Frontal cortex (tissue), 4 donors: Measurements from ENCODE around the gene IDH3A. TPM values are rescaled to one million over a fixed set of nuclear protein-coding genes. Genes with fewer than 3 reads are reported as not detected.

Experiments
- DNase-seq, 2 donors: peaks; one replicate each; pipeline ENCODE4 v3.0.0; 2012; ENCODE audit warnings: low spot score in 2 of 2
- FAIRE-seq: peaks from 2 replicates; lab custom pipeline; 2012; peaks lifted over from hg19 to GRCh38; lab: Jason Lieb, UNC
- total RNA-seq: library from RNA; depleted of rRNA; stranded (reverse); fragments of >200 nt; gene quantifications from one replicate; pipeline ENCODE4 v1.2.3, GENCODE V29; 2014
- donor health status: control.
- donor health status: control.
- donor health status: control.

Gene IDH3A
- total RNA-seq, 1 donor from 2014 or later, result 46.1 TPM

DNA sequence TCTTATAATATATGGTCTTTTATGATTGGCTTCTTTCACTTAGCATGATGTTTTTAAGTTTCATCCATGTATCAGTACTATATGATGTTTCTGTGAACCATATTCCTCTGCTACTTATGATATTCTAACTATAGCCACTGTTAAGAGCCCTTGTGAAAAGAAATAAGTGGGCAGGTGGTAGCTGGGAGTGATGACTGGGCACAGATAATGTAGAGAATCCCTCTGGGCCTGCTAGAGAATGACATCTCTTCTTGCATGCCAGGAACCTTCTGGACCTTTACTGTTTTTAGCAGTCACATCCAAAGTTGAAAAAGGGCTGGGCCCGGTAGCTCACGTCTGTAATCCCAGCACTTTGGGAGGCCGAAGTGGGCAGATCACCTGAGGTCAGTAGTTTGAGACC lies 10.2 kb downstream of the IDH3A start:
- DNase-seq (no peak), FAIRE-seq (no peak)

DNA sequence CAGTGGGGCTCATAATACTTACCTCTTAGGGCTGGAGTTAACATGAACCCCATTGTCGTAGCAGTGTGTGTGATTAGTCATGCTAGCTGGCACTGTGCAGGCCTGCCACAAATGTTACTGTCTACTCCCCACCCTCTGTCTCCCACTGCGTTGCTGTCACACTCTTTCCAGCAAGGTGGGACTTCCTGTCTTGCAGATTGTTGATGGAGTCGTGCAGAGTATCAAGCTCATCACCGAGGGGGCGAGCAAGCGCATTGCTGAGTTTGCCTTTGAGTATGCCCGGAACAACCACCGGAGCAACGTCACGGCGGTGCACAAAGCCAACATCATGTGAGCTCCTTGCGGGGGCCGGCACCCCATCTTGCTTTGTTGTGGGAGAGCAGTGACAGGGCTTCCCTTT lies 12.9 kb downstream of the IDH3A start:
- FAIRE-seq, result no peak
- no peak for DNase-seq

DNA sequence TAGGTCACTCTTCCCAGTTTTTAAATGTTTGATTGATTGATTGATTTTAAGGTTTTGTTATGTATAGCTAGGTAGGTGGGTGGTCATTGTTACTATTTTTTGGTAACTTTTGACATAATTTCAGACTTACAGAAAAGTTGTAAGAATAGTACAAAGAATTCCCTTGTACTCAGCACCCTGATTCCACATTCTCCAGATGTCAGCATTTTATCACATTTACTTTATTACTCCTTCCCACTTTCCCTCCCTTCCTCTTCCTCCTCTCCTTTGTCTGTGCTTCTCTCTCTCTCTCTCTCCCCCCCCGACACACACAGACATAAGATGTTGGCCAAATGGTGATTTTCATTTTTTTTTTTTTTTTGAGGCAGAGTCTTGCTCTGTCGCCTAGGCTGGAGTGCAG lies 14.8 kb downstream of the IDH3A start:
- DNase-seq, result no peak
- no peak for FAIRE-seq

DNA sequence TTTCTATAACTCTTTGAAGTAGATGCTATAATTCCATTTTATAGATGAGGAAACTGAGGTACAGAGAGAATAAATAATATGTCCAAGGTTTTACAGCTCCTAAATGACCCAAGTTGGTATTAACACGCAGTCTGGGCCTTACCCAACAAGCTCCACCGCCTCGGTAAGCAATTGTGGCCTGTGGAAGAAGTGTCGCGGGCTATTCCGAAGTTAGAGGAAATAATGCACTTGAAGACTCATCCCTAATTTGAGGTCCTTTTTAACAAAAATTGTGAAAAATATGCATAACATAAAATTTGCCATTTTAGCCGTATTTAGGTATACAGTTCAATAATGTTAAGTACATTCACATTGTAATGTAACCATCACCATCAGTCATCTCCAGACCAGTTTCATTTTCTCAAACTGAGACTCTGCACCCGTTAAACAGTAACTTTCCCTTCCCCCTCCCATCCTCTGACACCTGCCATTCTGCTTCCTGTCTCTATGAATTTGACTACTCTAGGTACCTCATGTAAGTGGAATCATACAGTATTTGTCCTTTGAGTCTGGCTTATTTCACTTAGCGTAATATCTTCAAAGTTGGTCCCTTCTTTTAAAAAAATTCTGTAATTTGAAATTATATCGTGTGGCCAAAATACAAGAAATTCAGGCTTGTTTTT lies 18.2 kb downstream of the IDH3A start:
- DNase-seq (no peak), FAIRE-seq (no peak)

DNA sequence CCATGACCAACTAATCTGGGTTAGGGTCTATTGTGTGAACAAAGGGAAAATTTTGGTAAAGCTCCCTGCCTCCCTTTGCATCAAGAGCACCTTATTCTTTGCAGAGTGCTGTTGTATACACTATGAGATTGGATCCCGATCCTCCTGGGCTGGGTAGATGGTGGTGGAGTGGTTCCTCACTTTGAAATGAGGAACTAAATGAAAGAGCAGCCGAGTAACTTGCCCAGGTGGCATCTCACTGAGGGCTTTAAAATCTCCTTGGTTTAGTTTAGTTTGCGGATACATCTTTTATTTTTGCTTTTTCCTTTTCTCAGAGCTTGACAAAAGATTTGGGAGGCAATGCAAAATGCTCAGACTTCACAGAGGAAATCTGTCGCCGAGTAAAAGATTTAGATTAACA lies 19.4 kb downstream of the IDH3A start:
- FAIRE-seq (no peak), DNase-seq (no peak)

DNA sequence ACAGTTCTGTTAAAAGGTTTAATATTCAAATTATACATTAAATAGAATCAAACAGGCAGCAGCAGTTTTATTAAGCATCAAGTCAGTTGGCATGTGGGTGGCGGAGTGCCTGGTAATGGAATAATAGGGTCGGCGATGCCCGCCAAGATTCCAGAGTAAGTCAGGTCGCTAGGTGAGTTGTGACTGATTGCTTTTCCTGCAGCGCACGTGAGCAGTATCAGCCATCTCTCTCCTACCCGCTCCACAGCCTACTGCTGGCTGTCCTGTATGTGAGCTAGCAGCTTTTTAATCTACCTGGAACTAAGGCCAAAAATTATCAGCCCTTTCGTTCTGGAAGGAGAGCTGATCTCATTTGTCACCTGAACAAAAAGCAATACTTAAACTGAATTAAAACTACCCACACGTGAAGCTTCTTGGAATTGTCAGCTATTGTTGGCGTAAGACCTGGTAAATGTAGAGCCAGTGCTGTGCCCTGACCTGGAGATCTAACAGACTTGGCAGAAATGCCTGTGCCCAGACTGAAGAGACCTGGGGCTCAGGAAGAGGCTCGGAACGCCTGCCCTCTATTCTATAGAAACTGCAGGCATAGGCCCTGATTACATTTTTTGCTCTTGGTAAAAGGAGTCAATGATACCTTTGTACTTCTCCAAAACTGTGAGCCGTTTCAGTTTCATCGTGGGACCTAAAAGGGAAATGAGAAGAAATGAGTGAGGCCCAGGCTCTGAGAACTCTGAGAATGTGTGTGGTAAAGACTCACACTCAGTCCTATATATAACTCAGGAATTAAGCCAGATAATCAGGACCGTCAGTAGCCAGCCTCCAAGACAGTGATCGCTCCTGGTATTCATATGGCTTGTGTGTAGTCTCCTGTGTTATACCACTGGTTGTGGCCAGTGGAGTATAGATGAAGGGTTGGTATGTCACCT lies 21.9 kb downstream of the IDH3A start:
- DNase-seq (no peak), FAIRE-seq (no peak)

DNA sequence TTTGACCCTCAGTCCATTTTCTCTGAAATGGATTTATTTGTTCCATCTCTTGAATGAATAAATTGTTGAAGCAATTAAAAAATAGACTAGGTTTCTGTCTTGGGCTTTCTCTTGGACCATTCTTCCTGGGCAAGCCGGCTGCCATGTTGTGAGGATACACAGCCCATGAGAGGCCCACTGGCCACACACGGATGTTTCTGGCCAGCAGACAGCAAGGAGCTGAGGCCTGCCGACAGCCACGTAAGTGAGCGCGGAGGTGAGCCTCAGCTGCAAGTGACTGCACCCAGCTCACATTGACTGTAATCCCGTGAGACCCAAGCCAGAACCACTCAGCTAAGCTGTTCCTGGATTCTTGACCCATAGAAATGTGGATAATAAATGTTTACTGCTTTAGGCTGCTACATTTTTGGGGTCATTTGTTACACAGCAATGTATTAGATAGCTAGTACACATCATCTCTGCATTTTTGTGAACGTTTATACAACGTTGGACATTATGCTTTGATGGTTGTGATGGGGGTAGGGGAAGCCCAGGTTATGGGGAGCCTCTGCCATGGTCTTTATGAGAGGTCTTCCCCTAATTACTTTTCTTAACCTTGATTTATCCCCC lies 22.8 kb downstream of the IDH3A start:
- FAIRE-seq, result no peak
- DNase-seq, result no peak

DNA sequence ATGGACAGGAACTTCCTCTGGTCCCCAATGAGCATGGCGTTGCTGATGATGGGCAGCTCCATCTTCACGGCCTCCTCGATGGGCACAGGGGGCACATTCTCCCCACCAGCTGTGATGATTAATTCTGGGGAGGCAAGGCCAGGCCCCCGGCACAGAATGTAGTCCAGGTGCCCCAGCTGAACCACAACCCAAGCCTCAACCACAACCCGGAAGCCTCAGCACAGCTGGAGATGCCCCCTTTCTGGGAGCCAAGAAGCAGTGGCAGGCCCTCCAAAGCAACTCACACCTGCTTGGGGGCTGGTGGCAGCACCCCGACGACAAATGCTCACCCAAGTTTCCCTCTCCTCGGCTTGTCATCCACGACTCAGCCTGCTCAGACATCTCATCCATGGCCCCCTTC lies 25.2 kb downstream of the IDH3A start:
- no peak for DNase-seq
- no peak for FAIRE-seq

DNA sequence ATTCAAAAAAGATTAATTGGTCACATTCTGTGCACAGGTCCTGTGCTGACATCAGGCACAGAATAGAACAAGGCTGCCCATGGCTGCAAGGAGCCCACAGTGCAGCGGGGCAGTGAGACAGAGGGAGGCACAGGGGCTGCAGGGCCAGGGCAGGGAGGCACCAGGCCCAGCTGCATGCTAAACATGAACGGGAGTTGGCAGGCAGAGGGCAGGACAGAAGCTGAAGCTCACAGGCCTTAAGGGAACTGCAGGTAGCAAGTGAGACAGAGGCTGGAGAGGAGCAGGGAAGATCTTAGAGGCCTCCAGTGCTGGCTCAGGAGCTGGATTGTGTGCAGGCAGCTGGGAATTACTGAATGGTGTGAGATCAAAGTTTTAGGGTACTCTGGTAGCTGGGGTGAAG lies 26.2 kb downstream of the IDH3A start:
- DNase-seq, result no peak
- no peak for FAIRE-seq

DNA sequence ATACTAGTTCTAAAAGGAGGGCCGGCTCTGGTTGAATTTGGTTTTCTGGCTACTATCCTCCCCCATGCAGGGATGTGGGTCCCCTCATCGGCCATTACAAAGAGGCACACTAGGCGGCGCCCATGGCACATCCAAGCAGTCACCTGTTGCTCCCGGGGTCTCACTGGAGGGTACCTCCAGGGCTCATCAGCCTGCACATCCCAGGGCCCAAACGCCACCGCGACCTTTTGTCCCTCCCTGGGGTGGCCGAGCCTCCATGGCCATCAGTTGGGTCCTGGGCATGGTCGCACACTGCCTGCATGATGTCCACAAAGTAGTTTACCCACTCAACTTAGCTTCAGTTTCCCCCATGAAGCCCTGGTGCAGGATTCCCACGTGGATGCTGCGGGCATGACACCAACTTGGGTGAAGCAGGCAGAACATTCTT lies 28.3 kb downstream of the IDH3A start:
- DNase-seq (no peak), FAIRE-seq (no peak)

DNA sequence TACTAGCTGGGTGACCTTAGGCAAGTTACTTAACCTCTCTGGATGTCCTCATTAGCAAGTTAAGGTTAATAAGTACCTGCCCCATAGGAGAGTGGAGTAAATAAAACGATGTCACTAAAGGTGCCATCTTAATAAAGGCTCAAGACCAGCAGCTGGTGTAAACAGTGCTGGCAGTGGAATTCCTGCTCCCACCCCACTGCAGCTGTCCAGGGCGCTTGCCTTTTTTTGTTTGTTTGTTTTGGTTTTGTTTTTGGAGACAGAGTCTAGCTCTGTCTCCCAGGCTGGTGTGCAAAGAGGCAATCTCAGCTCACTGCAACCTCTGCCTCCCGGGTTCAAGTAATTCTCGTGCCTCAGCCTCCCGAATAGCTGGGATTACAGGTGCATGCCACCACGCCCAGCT lies 28.9 kb downstream of the IDH3A start:
- FAIRE-seq (no peak), DNase-seq (no peak)

DNA sequence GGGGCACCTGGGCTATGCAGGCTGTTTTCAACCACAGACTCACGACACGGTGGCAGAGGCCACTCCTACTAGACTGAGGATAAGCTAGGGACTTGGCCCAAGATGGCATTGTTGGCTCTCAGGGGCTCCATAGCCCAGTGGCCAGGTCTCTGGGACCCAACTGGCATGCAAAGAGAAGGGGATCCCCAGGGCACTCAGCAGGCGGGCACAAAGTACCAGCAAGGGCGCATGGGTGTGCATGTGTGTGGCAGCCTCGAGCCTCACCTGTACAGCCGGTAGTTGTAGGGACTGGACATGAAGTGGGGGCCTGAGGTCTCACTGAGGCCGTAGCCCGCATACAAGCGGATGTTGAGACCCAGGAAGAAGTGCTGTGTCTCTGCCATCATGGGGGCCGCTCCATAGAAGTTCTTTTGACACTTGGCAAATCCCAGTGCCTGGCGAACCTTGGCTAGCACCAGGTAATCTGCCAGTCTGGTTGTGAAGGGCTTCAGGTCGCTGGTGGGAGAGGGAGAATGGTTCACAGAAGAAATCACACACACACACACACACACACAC lies 30.2 kb downstream of the IDH3A start:
- FAIRE-seq (no peak), DNase-seq (no peak)

DNA sequence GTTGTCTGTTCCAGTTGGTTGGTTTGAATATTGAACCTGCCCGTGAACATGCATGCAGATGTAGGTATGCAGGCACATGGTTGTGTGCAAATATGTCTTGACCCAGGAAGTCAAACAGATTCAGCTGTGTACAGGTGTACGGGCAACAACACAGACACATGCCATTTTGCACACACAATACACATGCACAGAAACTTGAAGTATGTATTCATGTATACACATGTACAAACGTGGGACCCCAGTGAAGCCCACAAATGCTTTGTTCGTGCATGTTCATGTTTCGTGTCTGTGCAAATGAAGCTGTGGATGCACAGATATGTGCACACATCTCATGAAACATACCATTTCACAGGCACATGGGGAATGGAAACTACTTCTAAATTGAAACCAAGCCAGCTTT lies 30.7 kb downstream of the IDH3A start:
- DNase-seq (no peak), FAIRE-seq (no peak)

DNA sequence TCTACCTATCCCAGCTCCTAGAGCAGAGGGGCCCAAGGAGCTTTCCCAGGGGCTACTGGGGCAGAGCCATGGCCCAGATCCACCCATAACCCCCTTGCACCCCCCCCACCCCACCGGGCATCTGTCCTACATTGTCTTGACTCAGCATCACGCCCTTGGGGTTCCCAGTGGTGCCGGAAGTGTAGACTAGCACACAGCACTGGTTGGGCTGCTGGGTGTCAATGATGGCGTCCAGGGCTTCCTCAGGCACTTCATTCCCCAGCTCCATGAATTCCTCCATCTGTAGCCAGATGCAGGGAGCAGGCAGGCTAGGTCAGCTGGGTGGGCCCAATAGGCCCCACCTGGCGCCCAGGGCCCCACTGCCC lies 33.2 kb downstream of the IDH3A start:
- no peak for FAIRE-seq
- no peak for DNase-seq

DNA sequence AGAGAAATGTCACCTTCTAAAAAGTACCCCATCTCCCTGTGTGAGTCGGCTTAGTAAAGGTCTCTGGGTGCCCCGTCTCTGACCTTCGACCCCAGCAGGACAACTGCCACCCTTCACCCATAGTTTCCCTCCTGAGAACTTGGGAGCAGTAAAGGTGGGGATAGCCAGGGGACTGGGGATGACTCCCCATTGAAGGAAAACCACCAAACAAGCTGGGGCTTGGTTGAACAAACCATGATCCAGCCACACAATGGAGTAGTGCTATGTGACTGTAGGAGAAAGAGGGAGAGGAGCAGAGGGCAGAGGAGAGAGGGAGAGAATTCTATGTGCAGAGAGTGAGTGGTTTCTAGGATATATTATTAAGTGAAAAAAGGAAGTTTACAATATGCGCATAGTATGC lies 33.7 kb downstream of the IDH3A start:
- FAIRE-seq (no peak), DNase-seq (no peak)

DNA sequence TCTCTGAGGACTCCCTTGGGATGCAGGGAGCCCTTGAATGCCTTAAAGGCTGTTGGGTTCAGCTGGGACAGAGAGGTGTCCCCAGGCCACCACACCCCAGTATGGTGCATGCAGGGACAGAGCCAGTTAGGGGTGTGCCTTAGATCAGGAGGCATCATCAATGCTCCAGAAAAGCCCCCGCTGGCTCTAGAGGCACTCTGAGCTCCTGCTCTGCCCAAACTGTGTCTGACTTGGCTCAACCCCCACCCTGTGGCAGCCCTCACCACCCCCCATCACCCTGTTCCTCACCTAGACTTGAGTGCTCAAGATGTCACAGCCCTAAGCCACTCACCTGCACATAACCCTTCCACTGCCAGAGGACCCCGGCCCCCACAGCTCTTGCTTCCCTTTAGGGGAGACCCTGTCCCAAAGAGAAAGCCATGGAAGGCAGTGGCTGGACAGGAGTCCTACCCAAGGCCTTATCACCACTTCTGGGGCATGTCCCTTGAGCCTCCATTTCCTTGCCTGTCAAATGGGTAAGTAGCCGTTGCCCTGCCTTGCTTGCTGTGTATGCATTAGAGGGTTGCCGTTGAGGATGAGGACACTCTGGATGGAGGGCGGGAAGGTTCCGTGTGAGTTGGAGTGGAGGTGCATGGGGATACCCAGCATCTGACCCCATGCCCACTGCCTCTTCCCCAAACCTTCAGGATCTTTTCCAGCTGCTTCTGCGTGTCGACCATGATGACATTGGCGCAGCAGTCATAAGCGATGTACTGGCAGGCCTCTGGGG lies 43.8 kb downstream of the IDH3A start:
- FAIRE-seq (no peak), DNase-seq (no peak)

DNA sequence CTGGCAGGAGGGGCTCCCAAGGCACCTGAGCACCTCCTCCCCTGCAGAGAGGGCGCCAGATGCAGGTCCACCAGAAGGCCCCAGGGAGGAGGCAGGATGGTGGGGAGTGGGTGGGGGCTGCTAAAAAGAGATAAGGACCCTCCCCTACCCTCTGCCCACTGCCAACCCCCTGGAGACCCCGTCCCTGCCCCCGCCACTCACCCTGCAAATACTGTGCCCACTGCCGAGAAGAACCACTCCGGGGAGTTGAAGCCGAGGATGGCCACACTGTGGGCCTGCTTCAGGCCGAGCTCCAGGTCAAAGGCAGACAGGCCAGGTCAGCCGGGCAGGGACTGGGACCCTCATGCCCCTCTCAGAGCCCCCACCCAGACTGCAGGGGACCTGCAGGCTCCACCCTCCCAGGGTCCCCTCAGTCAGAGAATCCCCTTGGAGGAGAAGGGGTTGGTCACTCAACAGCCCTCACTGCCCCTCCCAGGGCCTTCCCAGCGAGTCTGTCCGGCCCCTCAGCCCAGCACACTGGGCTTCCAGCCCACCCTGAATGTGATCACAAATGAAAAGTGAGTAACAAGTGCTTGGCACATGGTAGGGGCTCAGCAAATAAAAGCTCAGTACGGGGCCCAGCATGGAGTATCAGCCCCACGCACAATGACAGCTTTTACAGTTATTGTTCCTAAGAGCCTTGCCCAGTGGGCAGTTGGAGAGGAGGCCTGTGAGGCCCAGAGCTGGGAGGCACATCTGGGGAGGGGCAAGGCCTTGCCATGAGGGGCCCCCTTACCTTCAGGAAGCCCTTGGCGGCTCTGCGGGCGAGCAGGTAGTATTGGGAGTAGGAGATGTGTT lies 44.8 kb downstream of the IDH3A start:
- FAIRE-seq (no peak), DNase-seq (no peak)

DNA sequence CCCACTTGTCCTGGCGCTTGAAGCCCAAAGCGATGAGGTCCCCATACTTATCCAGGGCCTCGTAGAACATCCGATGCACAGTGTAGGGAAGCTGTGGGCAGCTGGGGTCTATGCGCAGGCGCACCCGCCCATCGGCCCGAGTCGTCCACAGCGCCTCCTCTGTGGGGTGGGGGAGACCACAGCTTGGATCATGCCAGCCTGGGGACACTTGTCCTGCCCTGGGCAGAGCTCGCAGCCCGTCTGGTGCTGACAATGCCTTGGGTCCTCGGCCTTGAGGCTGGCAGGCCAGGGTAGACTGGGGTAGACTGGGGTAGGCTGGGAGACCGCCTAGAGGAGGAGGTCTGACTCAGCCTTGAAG lies 45.4 kb downstream of the IDH3A start:
- no peak for DNase-seq

DNA sequence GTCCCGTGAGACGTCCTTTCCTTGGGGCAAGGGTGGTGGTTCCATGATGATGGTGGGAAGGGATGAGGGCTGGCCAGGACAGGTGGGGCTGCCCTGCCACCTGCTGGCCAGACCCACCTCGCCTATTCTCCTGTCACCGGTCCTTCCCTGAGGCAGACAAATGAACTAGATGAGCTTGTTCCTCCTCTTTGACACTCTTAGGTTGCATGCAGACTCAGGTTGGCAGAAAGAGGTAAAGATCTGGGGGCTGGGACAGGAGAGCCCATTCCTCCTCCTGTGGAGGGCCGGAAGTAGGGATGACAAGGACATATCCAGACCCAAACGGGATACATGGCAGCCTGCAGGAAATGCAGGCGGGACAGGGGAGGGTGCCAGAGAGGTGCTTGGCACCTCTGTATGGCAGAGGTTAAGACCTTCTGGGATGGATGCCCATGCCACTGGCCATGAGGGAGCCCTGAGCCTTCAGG lies 46.6 kb downstream of the IDH3A start:
- DNase-seq, result peak in 1 of 2 donors; percentile 59
- FAIRE-seq, result no peak

More for the DNA sequence above, 45.4 kb downstream of the IDH3A start:
- FAIRE-seq, result no peak
